K562 (cell line): ENCODE results near the gene TRIM47. TPM values are rescaled to one million over a fixed set of nuclear protein-coding genes. Genes with fewer than 3 reads are reported as not detected.

Experiments
- ELF1 ChIP-seq: fragments of 200-800 bp; sonication (Bioruptor generic); IDR thresholded peaks from 2 replicates; pipeline ENCODE4 v1.6.1; 2016; ENCODE audit warnings: missing genetic modification characterization, missing compliant biosample characterization
- MEF2A ChIP-seq: IDR thresholded peaks from 2 replicates; pipeline ENCODE4 v1.6.1; 2011; ENCODE audit warnings: low read depth, mild to moderate bottlenecking, low read length, moderate library complexity; ENCODE audit not compliant: control insufficient read depth
- MIER1 ChIP-seq: fragments of 450-650 bp; IDR thresholded peaks from 2 replicates; pipeline ENCODE4 v1.6.1; 2016; ENCODE audit warnings: antibody characterized with exemption, mild to moderate bottlenecking, low read depth
- PRPF4 ChIP-seq: fragments of 200-400 bp; formaldehyde crosslinking; IDR thresholded peaks from one replicate; pipeline ENCODE4 v1.6.1; 2017; ENCODE audit warnings: low read length, low read depth, mild to moderate bottlenecking; ENCODE audit not compliant: insufficient read depth, poor library complexity, severe bottlenecking
- TBL1XR1 ChIP-seq, 2 experiments: IDR thresholded peaks; 2 replicates each; pipeline ENCODE4 v1.6.1; 2012; ENCODE audit warnings: improper control_type of control experiment in 2 of 2, low read length in 2 of 2, mild to moderate bottlenecking in 1 of 2
- XRCC5 ChIP-seq: fragments of 200-400 bp; formaldehyde crosslinking; IDR thresholded peaks from 2 replicates; pipeline ENCODE4 v1.6.1; 2017; ENCODE audit warnings: low read depth, mild to moderate bottlenecking, low read length
- ZNF316 ChIP-seq: fragments of 450-650 bp; IDR thresholded peaks from 2 replicates; pipeline ENCODE4 v1.6.1; 2016
- polyA plus RNA-seq, 8 experiments: library from polyadenylated mRNA; depleted of rRNA in 4 of 8; stranded (reverse) in 5 of 8; unstranded in 3 of 8; fragments of >200 nt; fragmentation: Nextera tagmentation in 2 of 8; fragmentation: Illumina TruSeq in 1 of 8; extraction: Ambion mirVana in 2 of 8; extraction: Trizol in 1 of 8; gene quantifications; 2 replicates each; pipeline versions ENCODE4 v1.2.1 to v1.2.3, GENCODE V29; 2011 to 2014; ENCODE audit warnings: inconsistent platforms in 1 of 8, missing spikeins in 1 of 8
- total RNA-seq, 7 experiments: library from RNA; depleted of rRNA in 6 of 7; stranded (reverse); fragments of >200 nt in 6 of 7; fragmentation: Illumina TruSeq in 2 of 7; extraction: Trizol in 2 of 7; gene quantifications; 2 replicates each; pipeline versions ENCODE4 v1.2.1 to v1.2.3, GENCODE V29; 2011 to 2021; ENCODE audit warnings: low replicate concordance in 1 of 7
- TF ChIP-seq, protein P1 (sequence below), 3 experiments: IDR thresholded peaks in 2 of 3; conservative IDR thresholded peaks in 1 of 3; 2 replicates each; pipeline ENCODE4 v1.5.1; 2011 to 2012; ENCODE audit warnings: low read length in 3 of 3, mild to moderate bottlenecking in 3 of 3, control low read depth in 2 of 3, improper control_type of control experiment in 1 of 3, inconsistent platforms in 1 of 3, low read depth in 1 of 3, mixed read lengths in 1 of 3, moderate library complexity in 1 of 3; ENCODE audit not compliant: insufficient read depth in 2 of 3
- TF ChIP-seq, protein P2 (sequence below): fragments of 450-650 bp; IDR thresholded peaks from 2 replicates; pipeline ENCODE4 v1.6.1; 2017; ENCODE audit warnings: antibody characterized with exemption, mild to moderate bottlenecking
- TF ChIP-seq, protein P3 (sequence below): sonication (generic); formaldehyde crosslinking; IDR thresholded peaks from 2 replicates; pipeline ENCODE4 v1.8.0; 2022; ENCODE audit warnings: missing genetic modification reagents, mild to moderate bottlenecking, moderate library complexity, borderline replicate concordance
- TF ChIP-seq, protein P4 (sequence below): sonication (generic); formaldehyde crosslinking; IDR thresholded peaks from 2 replicates; pipeline ENCODE4 v1.9.0; 2022; ENCODE audit warnings: mild to moderate bottlenecking, missing genetic modification reagents
- TF ChIP-seq, protein P5 (sequence below): fragments of 450-650 bp; IDR thresholded peaks from 2 replicates; pipeline ENCODE4 v1.6.1; 2016

The TRIM47 gene
- total and polyA plus RNA-seq, 9 of the 15 experiments (the other 6 are each of a cell fraction or from before 2014, with no cell fraction given), result 0.56 to 6.1 (median 3.2) TPM

DNA sequence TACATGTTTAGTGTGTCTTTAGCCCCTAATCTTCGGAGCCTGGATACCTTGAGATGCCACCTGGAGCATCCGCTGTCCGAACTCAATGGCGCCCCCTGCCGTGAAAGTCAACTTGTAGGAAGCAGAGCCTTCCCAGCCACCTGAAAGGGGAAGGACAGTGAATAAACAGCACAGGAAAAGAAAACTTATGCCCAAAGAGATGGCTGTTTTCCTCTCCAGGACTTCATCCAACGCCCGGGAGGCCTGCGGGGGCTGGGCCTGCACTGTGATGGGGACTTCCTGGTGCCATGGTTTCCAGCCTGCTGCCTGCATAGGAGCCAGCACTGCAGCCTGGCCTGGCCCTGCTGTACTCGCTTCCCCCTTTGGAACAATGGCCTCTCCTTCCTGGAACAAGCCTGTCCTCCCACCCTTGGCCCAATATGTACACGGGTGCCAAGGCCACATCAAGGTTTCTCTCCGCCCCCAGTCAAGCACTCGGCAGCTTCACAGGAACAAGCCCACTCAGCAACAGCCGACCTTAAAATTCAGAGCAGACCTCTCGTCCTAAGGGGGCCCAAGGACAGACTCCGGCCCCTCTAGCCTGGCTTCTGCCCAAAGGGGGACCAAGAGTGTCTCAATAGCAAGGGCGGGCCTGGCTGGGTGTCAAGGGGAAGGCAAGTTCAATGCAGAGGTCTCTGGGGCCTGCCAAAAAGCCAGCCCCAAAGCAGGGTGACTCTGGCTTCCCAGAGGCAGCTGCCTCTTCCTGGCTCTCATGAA lies 29.7 kb downstream of the TRIM47 start (continued):
- TF ChIP-seq, protein P1, sequence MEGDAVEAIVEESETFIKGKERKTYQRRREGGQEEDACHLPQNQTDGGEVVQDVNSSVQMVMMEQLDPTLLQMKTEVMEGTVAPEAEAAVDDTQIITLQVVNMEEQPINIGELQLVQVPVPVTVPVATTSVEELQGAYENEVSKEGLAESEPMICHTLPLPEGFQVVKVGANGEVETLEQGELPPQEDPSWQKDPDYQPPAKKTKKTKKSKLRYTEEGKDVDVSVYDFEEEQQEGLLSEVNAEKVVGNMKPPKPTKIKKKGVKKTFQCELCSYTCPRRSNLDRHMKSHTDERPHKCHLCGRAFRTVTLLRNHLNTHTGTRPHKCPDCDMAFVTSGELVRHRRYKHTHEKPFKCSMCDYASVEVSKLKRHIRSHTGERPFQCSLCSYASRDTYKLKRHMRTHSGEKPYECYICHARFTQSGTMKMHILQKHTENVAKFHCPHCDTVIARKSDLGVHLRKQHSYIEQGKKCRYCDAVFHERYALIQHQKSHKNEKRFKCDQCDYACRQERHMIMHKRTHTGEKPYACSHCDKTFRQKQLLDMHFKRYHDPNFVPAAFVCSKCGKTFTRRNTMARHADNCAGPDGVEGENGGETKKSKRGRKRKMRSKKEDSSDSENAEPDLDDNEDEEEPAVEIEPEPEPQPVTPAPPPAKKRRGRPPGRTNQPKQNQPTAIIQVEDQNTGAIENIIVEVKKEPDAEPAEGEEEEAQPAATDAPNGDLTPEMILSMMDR (IDR thresholded peaks at IDR 0.05 in 2 of 3, conservative IDR thresholded peaks at IDR 0.05 in 1 of 3; ENCODE audit: insufficient read depth in 2 of 3, low read depth in 1 of 3, low read length in 3 of 3), result peak; percentile 78 to 90 (median 81)
- TF ChIP-seq MIER1 (no peak), MEF2A (no peak), PRPF4 (no peak), XRCC5 (0 out of 2 replicates have a peak, but pooled peaks have one; percentile 80), TBL1XR1 (IDR thresholded peaks at IDR 0.05; ENCODE audit: low read length in 2 of 2) (no peak), ZNF316 (no peak), ELF1 (tag) (0 out of 2 replicates have a peak, but pooled peaks have one; percentile 21)
- TF ChIP-seq, protein P2, sequence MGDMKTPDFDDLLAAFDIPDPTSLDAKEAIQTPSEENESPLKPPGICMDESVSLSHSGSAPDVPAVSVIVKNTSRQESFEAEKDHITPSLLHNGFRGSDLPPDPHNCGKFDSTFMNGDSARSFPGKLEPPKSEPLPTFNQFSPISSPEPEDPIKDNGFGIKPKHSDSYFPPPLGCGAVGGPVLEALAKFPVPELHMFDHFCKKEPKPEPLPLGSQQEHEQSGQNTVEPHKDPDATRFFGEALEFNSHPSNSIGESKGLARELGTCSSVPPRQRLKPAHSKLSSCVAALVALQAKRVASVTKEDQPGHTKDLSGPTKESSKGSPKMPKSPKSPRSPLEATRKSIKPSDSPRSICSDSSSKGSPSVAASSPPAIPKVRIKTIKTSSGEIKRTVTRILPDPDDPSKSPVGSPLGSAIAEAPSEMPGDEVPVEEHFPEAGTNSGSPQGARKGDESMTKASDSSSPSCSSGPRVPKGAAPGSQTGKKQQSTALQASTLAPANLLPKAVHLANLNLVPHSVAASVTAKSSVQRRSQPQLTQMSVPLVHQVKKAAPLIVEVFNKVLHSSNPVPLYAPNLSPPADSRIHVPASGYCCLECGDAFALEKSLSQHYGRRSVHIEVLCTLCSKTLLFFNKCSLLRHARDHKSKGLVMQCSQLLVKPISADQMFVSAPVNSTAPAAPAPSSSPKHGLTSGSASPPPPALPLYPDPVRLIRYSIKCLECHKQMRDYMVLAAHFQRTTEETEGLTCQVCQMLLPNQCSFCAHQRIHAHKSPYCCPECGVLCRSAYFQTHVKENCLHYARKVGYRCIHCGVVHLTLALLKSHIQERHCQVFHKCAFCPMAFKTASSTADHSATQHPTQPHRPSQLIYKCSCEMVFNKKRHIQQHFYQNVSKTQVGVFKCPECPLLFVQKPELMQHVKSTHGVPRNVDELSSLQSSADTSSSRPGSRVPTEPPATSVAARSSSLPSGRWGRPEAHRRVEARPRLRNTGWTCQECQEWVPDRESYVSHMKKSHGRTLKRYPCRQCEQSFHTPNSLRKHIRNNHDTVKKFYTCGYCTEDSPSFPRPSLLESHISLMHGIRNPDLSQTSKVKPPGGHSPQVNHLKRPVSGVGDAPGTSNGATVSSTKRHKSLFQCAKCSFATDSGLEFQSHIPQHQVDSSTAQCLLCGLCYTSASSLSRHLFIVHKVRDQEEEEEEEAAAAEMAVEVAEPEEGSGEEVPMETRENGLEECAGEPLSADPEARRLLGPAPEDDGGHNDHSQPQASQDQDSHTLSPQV, result peak; percentile 56
- TF ChIP-seq, protein P3, sequence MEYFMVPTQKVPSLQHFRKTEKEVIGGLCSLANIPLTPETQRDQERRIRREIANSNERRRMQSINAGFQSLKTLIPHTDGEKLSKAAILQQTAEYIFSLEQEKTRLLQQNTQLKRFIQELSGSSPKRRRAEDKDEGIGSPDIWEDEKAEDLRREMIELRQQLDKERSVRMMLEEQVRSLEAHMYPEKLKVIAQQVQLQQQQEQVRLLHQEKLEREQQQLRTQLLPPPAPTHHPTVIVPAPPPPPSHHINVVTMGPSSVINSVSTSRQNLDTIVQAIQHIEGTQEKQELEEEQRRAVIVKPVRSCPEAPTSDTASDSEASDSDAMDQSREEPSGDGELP (CRISPR knock-in tag), result peak; percentile 42; the same call in 1 of the 2 replicates
- TF ChIP-seq, protein P4, sequence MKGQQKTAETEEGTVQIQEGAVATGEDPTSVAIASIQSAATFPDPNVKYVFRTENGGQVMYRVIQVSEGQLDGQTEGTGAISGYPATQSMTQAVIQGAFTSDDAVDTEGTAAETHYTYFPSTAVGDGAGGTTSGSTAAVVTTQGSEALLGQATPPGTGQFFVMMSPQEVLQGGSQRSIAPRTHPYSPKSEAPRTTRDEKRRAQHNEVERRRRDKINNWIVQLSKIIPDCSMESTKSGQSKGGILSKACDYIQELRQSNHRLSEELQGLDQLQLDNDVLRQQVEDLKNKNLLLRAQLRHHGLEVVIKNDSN (CRISPR knock-in tag), result 0 out of 2 replicates have a peak, but pooled peaks have one; percentile 25
- TF ChIP-seq, protein P5, sequence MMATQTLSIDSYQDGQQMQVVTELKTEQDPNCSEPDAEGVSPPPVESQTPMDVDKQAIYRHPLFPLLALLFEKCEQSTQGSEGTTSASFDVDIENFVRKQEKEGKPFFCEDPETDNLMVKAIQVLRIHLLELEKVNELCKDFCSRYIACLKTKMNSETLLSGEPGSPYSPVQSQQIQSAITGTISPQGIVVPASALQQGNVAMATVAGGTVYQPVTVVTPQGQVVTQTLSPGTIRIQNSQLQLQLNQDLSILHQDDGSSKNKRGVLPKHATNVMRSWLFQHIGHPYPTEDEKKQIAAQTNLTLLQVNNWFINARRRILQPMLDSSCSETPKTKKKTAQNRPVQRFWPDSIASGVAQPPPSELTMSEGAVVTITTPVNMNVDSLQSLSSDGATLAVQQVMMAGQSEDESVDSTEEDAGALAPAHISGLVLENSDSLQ, result no peak
